Thyroid gland (tissue), 4 donors: ENCODE data around the gene FRMPD1. TPM values are rescaled to one million over a fixed set of nuclear protein-coding genes. Genes with fewer than 3 reads are reported as not detected.

Experiments
- DNase-seq, 2 donors: peaks; one replicate each; pipeline ENCODE4 v3.0.0-alpha.2; 2019
- H3K27ac ChIP-seq, 3 donors: fragments of 200-600 bp; sonication (generic); 1 replicate in 2 of 3; 2 replicates in 1 of 3; pipeline ENCODE4 v1.5.1; 2016 to 2019; ENCODE audit warnings: mild to moderate bottlenecking in 1 of 3, moderate library complexity in 1 of 3
- H3K27me3 ChIP-seq: fragments of 200-600 bp; sonication (generic); one replicate; pipeline ENCODE4 v1.5.1; 2019
- H3K36me3 ChIP-seq, 2 donors: fragments of 200-600 bp; sonication (generic); one replicate each; pipeline ENCODE4 v1.5.1; 2016 to 2019
- H3K4me1 ChIP-seq, 2 donors: fragments of 200-600 bp; sonication (generic); one replicate each; pipeline ENCODE4 v1.5.1; 2017 to 2019
- H3K4me3 ChIP-seq, 3 donors: fragments of 200-600 bp; sonication (generic); replicated peaks in 1 of 3; 1 replicate in 2 of 3; 2 replicates in 1 of 3; pipeline ENCODE4 v1.5.1; 2016; ENCODE audit warnings: mild to moderate bottlenecking in 1 of 3
- H3K9me3 ChIP-seq: fragments of 200-600 bp; sonication (generic); one replicate; pipeline ENCODE4 v1.5.1; 2017
- CTCF ChIP-seq, 6 experiments: fragments of 200-600 bp in 3 of 6; fragments of 450-650 bp in 3 of 6; sonication (generic) in 3 of 6; IDR thresholded peaks; one replicate each; pipeline ENCODE4 v1.5.1; 2016 to 2019; ENCODE audit warnings: antibody characterized with exemption in 6 of 6, mild to moderate bottlenecking in 2 of 6, inconsistent platforms in 1 of 6, moderate library complexity in 1 of 6
- POLR2A ChIP-seq, 2 donors: fragments of 450-650 bp; IDR thresholded peaks; one replicate each; pipeline ENCODE4 v1.6.1; 2017; ENCODE audit warnings: antibody characterized with exemption in 2 of 2, mild to moderate bottlenecking in 2 of 2, moderate library complexity in 1 of 2
- WGBS, 2 donors: methylation state at CpG; one replicate each; pipeline ENCODE4 v1.1.5; 2017; 5-methylcytosine and 5-hydroxymethylcytosine counted together
- intact Hi-C: fragments of 100-400 bp; cut with DNase I; formaldehyde crosslinking; loops from one replicate; pipeline ENCODE4 v1.15.1; 2023
- total RNA-seq, 4 donors: library from RNA; depleted of rRNA; stranded (reverse); fragments of >200 nt; gene quantifications; one replicate each; pipeline ENCODE4 v1.2.3, GENCODE V29; 2016

FRMPD1 gene
- total RNA-seq, 4 donors from 2014 or later: 0.13 to 0.49 (median 0.22) TPM; not detected in 1

- Histone ChIP-seq H3K4me1 (peaks cover 0 to 7% of the 10 kb centered on the region in 2 donors), H3K9me3 (no peaks in the 10 kb centered on the region), H3K4me3 (peak within 1 kb of the TSS; percentile 76 to 93 (median 90)), H3K27ac (peak within 1 kb of the TSS; percentile 47 to 68 (median 63)), H3K36me3 (peaks cover 16 to 20% of the 10 kb centered on the region in 2 donors), H3K27me3 (no peaks in the 10 kb centered on the region)
- 2% methylated on average over 33 to 56 of the region's 73 CpGs for WGBS, 2 donors
- intact Hi-C loops: no loop called here
- DNase-seq: peak; percentile 86 to 91
- peak in 1 of 2 donors; percentile 72 for TF ChIP-seq POLR2A (IDR thresholded peaks at IDR 0.05)
- TF ChIP-seq CTCF (IDR thresholded peaks at IDR 0.05): peak in 2 of 6 experiments; percentile 4 to 9
Observed at GRCh38 chr9:37784616-37785483, 134.1 kb downstream of the FRMPD1 start, which contains the start of gene EXOSC3. Gene EXOSC3, minus strand, starts transcription at chr9:37785064. Its CDS starts 20 bp downstream, at chr9:37785044.

GRCh38 chr9:37787059-37787458 is 136.3 kb downstream of the FRMPD1 start:
- no peak for TF ChIP-seq POLR2A (IDR thresholded peaks at IDR 0.05)
- Histone ChIP-seq H3K4me3 (no peak overlapping the region), H3K27ac (no peak overlapping the region), H3K27me3 (no peaks in the 10 kb centered on the region), H3K4me1 (peaks cover 0 to 7% of the 10 kb centered on the region in 2 donors), H3K36me3 (peaks cover 0 to 2% of the 10 kb centered on the region in 2 donors), H3K9me3 (no peaks in the 10 kb centered on the region)
- intact Hi-C loops: no loop called here
- DNase-seq: no peak
- 58% methylated on average over 37 of the region's 45 CpGs; no CpG with 5 or more reads in 1 of the 2 donors for WGBS, 2 donors

DNA sequence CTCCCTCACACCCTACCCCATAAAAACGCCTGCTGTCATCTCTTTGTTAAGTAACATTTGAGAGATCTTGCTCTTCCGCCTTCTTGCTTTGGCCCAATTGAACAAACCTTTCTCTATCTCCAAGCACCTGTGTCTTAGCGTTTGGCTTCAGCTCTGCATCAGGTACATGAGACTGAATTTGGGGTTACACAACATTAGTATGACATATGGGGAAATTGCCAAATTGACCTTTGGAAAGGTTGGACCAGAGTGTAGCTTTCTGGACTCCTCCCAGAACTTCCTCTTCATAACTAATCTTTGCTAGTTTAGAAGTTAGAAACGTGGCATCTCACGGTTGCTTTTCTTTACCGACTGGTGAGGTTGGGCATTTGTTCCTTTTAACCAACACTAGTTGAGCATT is 137.6 kb downstream of the FRMPD1 start:
- H3K9me3 ChIP-seq: no peaks in the 10 kb centered on the region
- no peak overlapping the region for H3K4me3 ChIP-seq
- H3K27ac ChIP-seq: no peak overlapping the region
- TF ChIP-seq CTCF (IDR thresholded peaks at IDR 0.05) (no peak), POLR2A (IDR thresholded peaks at IDR 0.05) (no peak)
- intact Hi-C loops: no loop called here
- peaks cover 0 to 7% of the 10 kb centered on the region in 2 donors for H3K4me1 ChIP-seq
- no peaks in the 10 kb centered on the region for H3K36me3 ChIP-seq
- 89 to 90% methylated on average over 6 of the region's 6 CpGs for WGBS, 2 donors
- DNase-seq: no peak
- H3K27me3 ChIP-seq: no peaks in the 10 kb centered on the region

- Histone ChIP-seq H3K27ac (no peak overlapping the region), H3K9me3 (no peaks in the 10 kb centered on the region), H3K36me3 (no peaks in the 10 kb centered on the region), H3K4me1 (no peaks in the 10 kb centered on the region), H3K4me3 (no peak overlapping the region), H3K27me3 (no peaks in the 10 kb centered on the region)
- intact Hi-C loops: no loop called here
- no peak for DNase-seq
- TF ChIP-seq POLR2A (IDR thresholded peaks at IDR 0.05) (no peak), CTCF (IDR thresholded peaks at IDR 0.05) (no peak)
- WGBS, 2 donors: 96 to 100% methylated on average over 2 of the region's 2 CpGs
Observed at GRCh38 chr9:37790096-37790495, 139.3 kb downstream of the FRMPD1 start.

DNA sequence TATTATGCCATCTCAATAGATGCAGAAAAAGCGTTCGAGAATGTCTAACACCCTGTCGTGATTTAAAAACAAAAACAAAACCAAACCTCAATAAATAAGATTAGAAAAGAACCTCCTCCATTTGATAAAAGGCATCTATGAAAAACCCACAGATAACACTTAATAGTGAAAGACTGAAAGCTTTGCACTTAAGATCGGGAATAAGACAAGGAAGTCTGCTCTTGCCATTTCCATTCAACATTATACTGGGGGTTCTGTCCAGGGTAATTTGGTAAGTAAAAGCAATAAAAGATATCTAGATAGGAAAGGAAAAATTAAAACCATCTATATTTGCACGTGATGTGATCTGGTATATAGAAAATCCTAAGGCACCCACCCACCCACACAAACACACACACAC is 141.4 kb downstream of the FRMPD1 start:
- Histone ChIP-seq H3K27ac (no peak overlapping the region), H3K9me3 (no peaks in the 10 kb centered on the region), H3K4me1 (no peaks in the 10 kb centered on the region), H3K36me3 (no peaks in the 10 kb centered on the region), H3K4me3 (no peak overlapping the region), H3K27me3 (no peaks in the 10 kb centered on the region)
- intact Hi-C loops: no loop called here
- 89 to 92% methylated on average over 5 of the region's 5 CpGs for WGBS, 2 donors
- TF ChIP-seq CTCF (IDR thresholded peaks at IDR 0.05) (no peak), POLR2A (IDR thresholded peaks at IDR 0.05) (no peak)
- DNase-seq: no peak
